Measurements from ENCODE around the gene OTX2. TPM values are rescaled to one million over a fixed set of nuclear protein-coding genes. Genes with fewer than 3 reads are reported as not detected.
A peak's percentile ranks its signal among the peaks of the same experiment; 100 is the strongest.

Gene OTX2
- total RNA-seq, 1 experiment from 2014 or later = 30.1 TPM

- ATAC-seq = no peak
- DNase-seq (ENCODE audit: low spot score) = no peak
- ChIA-PET POLR2A (interaction anchor here (0.5 kb wide), 1 partner anchor 228 kb away, joined by 4 read pairs; no protein-coding TSS in a partner anchor), CTCF (no interaction called here)
- Mint-ChIP-seq H3K36me3 (peaks cover 40% of the 10 kb centered on the region), H3K4me1 (peaks cover 75% of the 10 kb centered on the region), H3K9me3 (no peaks in the 10 kb centered on the region), H3K27ac (no peak overlapping the region), H3K4me3 (peak overlapping the region; percentile 94), H3K27me3 (ENCODE audit: low read depth) (peaks cover 76% of the 10 kb centered on the region)
- no peak for TF ChIP-seq ZNF532 (CRISPR knock-in tag; IDR thresholded peaks at IDR 0.05; ENCODE audit: borderline replicate concordance)
- TF ChIP-seq MYBL2 (CRISPR knock-in tag; IDR thresholded peaks at IDR 0.05) = no peak
- TF ChIP-seq, protein P1, sequence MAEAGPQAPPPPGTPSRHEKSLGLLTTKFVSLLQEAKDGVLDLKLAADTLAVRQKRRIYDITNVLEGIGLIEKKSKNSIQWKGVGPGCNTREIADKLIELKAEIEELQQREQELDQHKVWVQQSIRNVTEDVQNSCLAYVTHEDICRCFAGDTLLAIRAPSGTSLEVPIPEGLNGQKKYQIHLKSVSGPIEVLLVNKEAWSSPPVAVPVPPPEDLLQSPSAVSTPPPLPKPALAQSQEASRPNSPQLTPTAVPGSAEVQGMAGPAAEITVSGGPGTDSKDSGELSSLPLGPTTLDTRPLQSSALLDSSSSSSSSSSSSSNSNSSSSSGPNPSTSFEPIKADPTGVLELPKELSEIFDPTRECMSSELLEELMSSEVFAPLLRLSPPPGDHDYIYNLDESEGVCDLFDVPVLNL (CRISPR knock-in tag; IDR thresholded peaks at IDR 0.05; ENCODE audit: borderline replicate concordance, low read depth) = no peak
- TF ChIP-seq, protein P2, sequence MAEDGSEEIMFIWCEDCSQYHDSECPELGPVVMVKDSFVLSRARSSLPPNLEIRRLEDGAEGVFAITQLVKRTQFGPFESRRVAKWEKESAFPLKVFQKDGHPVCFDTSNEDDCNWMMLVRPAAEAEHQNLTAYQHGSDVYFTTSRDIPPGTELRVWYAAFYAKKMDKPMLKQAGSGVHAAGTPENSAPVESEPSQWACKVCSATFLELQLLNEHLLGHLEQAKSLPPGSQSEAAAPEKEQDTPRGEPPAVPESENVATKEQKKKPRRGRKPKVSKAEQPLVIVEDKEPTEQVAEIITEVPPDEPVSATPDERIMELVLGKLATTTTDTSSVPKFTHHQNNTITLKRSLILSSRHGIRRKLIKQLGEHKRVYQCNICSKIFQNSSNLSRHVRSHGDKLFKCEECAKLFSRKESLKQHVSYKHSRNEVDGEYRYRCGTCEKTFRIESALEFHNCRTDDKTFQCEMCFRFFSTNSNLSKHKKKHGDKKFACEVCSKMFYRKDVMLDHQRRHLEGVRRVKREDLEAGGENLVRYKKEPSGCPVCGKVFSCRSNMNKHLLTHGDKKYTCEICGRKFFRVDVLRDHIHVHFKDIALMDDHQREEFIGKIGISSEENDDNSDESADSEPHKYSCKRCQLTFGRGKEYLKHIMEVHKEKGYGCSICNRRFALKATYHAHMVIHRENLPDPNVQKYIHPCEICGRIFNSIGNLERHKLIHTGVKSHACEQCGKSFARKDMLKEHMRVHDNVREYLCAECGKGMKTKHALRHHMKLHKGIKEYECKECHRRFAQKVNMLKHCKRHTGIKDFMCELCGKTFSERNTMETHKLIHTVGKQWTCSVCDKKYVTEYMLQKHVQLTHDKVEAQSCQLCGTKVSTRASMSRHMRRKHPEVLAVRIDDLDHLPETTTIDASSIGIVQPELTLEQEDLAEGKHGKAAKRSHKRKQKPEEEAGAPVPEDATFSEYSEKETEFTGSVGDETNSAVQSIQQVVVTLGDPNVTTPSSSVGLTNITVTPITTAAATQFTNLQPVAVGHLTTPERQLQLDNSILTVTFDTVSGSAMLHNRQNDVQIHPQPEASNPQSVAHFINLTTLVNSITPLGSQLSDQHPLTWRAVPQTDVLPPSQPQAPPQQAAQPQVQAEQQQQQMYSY (CRISPR knock-in tag; IDR thresholded peaks at IDR 0.05) = no peak
- TF ChIP-seq FOXP1 (CRISPR knock-in tag; IDR thresholded peaks at IDR 0.05; ENCODE audit: borderline replicate concordance) = no peak
- TF ChIP-seq, protein P3, sequence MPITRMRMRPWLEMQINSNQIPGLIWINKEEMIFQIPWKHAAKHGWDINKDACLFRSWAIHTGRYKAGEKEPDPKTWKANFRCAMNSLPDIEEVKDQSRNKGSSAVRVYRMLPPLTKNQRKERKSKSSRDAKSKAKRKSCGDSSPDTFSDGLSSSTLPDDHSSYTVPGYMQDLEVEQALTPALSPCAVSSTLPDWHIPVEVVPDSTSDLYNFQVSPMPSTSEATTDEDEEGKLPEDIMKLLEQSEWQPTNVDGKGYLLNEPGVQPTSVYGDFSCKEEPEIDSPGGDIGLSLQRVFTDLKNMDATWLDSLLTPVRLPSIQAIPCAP (CRISPR knock-in tag; IDR thresholded peaks at IDR 0.05) = no peak
- TF ChIP-seq, protein P4, sequence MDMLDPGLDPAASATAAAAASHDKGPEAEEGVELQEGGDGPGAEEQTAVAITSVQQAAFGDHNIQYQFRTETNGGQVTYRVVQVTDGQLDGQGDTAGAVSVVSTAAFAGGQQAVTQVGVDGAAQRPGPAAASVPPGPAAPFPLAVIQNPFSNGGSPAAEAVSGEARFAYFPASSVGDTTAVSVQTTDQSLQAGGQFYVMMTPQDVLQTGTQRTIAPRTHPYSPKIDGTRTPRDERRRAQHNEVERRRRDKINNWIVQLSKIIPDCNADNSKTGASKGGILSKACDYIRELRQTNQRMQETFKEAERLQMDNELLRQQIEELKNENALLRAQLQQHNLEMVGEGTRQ (CRISPR knock-in tag; IDR thresholded peaks at IDR 0.05) = peak; percentile 54
- TF ChIP-seq CREM (CRISPR knock-in tag; IDR thresholded peaks at IDR 0.05) = no peak
- TF ChIP-seq, protein P5, sequence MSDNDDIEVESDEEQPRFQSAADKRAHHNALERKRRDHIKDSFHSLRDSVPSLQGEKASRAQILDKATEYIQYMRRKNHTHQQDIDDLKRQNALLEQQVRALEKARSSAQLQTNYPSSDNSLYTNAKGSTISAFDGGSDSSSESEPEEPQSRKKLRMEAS (CRISPR knock-in tag; IDR thresholded peaks at IDR 0.05) = no peak
- TF ChIP-seq FOXJ3 (CRISPR knock-in tag; IDR thresholded peaks at IDR 0.05; ENCODE audit: borderline replicate concordance) = no peak
- TF ChIP-seq, protein P6, sequence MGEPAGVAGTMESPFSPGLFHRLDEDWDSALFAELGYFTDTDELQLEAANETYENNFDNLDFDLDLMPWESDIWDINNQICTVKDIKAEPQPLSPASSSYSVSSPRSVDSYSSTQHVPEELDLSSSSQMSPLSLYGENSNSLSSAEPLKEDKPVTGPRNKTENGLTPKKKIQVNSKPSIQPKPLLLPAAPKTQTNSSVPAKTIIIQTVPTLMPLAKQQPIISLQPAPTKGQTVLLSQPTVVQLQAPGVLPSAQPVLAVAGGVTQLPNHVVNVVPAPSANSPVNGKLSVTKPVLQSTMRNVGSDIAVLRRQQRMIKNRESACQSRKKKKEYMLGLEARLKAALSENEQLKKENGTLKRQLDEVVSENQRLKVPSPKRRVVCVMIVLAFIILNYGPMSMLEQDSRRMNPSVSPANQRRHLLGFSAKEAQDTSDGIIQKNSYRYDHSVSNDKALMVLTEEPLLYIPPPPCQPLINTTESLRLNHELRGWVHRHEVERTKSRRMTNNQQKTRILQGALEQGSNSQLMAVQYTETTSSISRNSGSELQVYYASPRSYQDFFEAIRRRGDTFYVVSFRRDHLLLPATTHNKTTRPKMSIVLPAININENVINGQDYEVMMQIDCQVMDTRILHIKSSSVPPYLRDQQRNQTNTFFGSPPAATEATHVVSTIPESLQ (CRISPR knock-in tag; IDR thresholded peaks at IDR 0.05) = no peak
- TF ChIP-seq, protein P7, sequence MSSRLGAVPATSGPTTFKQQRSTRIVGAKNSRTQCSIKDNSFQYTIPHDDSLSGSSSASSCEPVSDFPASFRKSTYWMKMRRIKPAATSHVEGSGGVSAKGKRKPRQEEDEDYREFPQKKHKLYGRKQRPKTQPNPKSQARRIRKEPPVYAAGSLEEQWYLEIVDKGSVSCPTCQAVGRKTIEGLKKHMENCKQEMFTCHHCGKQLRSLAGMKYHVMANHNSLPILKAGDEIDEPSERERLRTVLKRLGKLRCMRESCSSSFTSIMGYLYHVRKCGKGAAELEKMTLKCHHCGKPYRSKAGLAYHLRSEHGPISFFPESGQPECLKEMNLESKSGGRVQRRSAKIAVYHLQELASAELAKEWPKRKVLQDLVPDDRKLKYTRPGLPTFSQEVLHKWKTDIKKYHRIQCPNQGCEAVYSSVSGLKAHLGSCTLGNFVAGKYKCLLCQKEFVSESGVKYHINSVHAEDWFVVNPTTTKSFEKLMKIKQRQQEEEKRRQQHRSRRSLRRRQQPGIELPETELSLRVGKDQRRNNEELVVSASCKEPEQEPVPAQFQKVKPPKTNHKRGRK (CRISPR knock-in tag; IDR thresholded peaks at IDR 0.05; ENCODE audit: borderline replicate concordance) = no peak
- peak; percentile 54; the same call in 1 of the 2 replicates for TF ChIP-seq USF1 (CRISPR knock-in tag; IDR thresholded peaks at IDR 0.05)
- no peak for TF ChIP-seq RORB (CRISPR knock-in tag; IDR thresholded peaks at IDR 0.05)
- no peak for TF ChIP-seq MXD4 (CRISPR knock-in tag; IDR thresholded peaks at IDR 0.05; ENCODE audit: borderline replicate concordance)
- no peak for TF ChIP-seq FOXP4 (CRISPR knock-in tag; IDR thresholded peaks at IDR 0.05)
- no peak for TF ChIP-seq NR1H2 (CRISPR knock-in tag; IDR thresholded peaks at IDR 0.05)
- TF ChIP-seq TP53 (CRISPR knock-in tag; IDR thresholded peaks at IDR 0.05) = no peak
Measured at GRCh38 chr14:56803816-56804535, 6.3 kb downstream of the OTX2 start.

Measured in WTC11 (cell line).